GM21723 (cell line): ENCODE measurements around the gene SH3RF3.

Source experiments
- ATAC-seq: cut with Tn5 transposase; IDR thresholded peaks from one replicate; pipeline ENCODE4 v1.9.1; 2021; ENCODE audit warnings: mild to moderate bottlenecking, moderate library complexity; ENCODE audit not compliant: unreplicated experiment

Gene SH3RF3

DNA sequence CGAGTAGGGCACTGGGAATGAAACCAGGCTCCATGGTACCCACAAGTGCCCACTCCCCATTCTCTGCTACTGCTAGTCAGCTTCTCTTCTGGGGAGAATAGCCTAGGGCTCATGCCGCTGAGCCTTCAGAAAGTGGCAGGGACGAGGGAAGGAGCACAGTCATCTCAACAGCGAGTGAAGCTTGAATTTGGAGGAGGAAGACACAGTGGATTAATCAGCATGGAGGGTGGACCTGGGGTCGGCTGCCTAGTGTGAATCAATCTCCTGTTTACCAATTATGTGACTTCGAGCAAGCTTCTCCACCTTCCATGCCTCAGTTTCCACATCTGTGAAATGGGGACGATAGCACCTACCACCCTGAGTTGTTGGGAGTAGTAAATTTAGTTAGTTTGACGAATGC is 327.8 kb downstream of the SH3RF3 start:
- ATAC-seq: no peak

DNA sequence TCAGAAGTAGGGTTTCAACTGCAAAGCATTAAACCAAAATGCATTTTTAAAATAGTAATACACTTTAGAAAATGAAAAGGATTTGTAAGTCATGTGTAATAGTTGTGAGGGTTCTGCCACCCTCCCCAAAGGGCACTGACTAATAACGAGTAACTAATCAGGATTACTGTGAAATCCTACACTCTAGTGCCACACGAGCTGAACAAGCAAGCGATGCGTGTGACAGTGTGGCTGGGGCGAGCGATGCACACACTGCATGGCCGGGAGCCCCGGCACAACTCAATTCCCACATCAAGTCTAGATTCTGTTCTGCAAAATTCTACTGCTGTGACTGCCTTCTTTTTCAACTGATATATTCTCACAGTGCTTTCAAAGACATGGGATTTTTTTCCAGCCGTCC is 328.4 kb downstream of the SH3RF3 start:
- ATAC-seq: no peak

DNA sequence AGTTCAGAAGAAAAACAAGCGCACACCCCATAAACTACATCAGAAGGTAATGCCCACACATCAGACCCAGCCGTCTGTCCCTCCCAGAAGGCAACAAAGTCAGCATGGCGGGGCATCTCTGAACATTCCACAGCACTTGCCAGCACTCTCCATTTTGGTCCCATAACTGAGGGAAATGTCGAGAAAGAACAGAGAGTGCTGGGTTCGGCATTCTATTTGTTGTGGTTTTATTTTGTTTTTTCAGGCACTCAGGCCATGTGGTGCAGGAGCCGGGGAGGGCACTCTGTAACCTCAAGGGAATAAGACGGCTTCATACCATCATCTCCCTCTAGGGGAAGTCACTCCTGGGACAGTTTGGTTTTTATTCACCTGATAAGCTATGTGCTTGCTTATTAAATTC is 328.8 kb downstream of the SH3RF3 start:
- no peak for ATAC-seq

DNA sequence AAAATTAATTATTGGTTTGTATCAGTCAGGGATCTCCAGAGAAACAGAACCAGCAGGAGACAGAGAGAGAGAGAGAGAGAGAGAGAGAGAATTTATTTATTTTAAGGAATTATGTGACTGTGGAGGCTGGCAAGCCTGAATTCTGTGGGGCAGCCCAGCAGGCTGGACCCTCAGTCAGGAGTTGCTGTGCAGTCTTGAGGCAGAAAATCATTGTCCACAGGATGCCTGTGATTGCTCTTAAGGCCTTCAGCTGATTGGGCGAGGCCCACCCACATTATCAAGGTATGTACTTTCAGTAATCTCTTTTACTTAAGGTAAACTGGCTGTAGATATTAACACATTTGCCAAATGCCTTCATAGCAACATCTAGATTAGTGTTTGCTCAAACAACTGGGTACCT is 329.5 kb downstream of the SH3RF3 start:
- ATAC-seq: no peak

DNA sequence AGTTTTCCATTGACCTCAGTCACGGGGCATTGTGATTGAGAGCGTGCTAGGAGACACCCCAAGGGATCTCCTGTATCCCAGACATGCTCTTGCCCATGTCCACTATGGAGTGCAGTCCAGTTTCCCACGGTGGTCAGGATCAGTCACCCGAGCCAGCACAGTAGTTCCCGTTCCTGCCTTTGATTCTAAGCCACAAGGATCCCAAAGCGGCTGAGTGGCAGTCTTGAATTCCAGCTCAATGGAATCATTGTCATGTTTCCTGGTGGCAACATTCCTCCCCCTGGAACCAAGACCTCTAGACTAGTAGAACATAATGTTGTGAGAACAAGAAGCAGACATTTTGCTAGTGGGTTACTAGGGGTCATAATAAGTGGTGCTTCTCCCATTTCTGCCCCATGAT is 330.5 kb downstream of the SH3RF3 start:
- no peak for ATAC-seq

DNA sequence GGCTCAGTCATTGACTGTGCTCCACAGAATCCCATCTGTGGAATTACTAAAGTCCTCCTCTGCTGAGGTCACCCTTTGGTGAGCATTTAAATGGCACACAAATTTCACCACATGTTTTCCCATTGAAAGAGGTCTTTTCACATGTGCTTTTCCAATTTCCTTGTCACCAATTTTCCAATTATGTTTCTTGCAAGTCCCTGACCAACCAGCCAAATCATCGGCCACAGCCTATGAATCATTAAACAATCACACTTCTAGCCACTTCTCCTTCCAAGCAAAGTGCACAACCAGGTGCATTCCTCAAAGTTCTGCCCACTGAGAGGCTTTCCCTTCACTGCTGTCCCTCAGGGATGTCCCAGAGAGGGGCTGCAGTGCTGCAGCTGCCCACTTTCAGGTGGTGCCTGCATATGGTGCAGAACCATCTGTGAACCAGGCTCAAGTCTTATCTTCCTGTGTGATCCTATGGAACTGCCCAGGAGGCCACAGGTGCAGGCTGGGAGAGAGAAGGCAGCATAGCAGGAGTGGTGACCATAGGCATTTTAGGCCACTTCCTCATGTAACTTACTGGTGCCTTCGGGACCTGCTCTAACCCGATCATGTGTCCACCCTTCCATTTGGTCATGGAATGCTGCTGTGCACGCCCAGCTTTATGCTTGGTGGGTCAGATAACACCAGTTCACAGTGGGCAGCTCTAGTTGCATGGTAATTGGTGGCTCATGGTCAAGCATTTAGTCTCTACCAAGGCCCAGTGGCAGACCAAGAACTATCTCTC is 331.7 kb downstream of the SH3RF3 start:
- no peak for ATAC-seq

DNA sequence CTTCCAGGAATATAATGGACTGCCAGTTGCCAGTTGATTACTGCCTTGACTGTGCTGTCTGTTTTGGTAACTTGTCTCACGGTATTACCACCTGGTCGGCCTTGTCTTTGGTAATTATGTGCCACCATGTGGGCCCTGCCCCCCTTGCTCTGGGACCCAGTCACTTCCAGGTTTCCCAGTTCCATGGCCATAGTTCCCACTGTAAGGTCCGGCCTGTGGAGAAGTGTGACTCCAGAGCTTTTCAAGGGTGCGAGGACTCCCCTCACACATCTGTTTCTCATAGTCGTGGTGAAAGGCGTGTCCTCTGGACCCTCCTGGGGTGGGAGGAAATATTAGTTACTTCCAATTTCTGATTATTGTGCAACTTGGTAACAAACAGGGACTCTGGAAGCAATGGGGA is 334.2 kb downstream of the SH3RF3 start:
- ATAC-seq: no peak

DNA sequence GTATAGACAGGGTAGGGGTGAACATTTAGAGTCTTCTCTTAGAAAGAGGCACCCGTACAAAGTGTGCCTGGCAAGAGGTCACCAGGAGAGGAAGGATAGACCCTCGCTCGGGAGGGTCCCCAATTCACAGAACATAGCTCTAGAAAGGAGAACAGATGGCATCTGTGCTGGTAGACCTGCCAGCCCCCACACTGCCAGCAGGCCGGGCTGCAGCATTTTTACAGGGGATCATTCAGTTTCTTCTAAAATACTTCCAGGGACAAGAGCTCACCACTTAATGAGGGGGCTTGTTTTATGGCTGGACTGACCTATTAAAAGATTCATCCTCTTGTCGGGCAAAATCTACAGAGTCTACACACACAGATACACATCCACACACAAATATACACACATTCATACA is 334.9 kb downstream of the SH3RF3 start:
- ATAC-seq: no peak

DNA sequence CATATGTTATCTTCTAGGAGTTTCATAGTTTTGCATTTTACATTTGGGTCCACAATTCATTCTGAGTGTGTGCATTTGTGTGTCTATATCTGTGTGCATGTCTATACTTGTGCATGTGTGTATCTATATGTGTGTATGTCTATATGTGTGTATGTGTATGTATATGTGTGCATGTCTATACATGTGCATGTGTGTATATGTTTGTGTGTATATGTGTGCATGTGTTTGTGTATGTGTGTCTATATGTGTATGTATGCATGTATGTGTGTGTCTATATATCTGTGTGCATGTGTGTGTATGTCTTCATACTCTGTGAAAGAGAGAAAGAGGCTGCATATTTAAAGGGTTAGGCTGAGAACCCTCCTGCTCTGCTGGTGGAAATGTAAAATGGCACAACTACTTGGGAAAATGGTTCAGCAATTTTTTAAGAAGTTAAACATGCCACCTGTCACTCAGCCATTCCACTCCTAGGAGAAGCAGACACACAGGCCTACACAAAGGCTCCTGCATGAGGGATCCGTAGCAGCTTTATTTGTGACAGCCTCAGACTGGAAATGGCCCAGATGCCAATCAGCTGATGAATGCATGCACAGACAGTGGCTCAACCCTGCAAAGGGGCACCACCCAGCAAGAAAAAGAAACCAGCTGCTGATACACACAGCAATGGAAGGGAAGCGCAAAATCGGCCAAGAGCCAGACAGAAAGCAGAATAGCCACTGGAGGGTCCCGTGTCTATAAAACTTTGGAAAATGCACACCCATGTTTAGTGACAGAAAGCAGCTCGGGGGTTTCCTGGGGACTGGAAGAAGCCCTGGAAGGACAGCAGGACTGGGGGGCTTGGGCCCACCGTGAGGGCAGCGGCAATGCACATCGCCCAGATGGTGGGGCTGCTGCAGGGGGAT is 337.9 kb downstream of the SH3RF3 start:
- ATAC-seq: no peak

DNA sequence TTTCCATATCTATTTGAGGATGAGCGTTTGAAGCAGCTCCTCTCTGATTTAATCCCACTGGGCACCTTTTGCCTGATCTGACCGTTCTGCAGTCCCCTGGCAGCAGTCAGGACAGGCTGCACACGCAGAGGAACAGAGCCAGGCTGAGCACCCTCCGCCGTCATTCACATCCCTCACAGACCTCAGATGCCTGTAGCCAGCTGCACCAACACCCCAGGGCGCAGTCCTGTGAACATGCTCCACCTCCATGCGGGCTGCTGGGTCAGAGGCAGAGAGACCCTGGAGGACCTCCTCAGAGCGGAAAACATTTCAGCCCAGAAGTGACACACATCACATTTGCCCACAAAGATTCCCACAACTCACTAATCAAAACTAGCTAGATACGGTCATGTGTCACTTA is 338.7 kb downstream of the SH3RF3 start:
- no peak for ATAC-seq

DNA sequence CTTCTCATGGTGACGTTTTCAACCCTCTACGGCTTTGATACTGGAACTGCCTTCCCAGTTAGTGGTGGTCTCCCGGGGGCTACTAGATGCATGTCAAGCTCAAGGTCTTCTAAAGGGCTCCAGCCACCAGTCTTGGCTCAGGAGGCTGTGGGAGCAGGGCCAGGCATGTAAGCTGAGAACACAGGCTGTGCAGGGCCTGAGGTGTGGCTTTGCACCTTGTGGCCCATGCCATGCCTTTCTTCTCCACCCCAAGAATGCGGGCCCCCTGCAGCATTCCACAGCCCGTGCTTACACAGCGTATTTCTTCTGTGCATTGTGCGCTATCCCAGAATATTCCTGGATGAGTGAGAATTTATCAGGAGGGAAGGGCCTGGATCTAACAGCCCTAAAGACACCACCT is 339.9 kb downstream of the SH3RF3 start:
- ATAC-seq: no peak

DNA sequence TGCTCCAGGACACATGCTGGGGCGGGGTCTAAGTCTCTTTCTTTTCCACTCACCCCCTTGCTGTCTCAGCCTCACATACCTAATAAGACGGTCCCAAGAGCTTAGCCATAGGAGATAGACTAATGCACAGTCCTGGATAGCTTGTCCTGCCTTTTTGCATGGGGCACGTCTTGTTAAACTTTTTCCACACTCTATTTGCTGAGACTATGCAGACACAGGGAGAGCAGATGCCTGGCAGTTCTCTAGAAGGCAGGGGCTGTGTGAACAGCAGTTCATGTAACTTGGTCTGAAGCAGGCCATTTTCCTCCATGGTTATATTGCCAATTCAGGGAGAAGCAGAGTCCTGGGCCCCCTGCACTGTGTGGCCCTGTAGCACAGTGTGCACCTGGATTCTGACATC is 342.7 kb downstream of the SH3RF3 start:
- ATAC-seq: no peak

DNA sequence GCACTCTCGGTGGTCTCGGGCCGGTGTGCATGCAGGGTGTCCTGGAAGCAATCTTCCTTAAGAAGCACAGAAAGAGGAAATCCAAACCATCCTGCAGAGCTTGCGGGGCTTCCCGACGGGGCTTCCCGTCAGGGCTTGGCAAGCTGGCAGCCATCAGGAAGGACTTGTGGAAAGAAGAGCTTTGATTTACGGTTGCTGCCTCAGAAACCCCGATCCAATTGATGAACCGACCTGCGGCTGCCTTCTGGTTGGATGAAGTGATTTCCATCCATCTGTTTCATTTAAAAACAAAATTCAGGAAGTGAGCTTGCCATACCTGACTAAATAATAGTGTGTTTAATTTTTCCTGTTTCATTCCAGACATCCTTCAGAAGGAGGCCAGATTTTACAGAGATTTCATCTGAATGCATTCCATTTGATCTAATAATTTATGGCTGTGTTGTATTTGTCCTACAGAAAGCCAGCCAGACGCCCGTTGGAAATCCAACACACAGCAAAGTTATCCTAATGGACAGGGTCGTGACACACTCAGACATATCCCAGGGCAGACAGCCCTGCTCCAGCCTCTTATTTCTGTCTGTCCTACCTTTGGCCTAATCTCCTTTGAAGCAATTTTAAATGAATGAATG is 343.4 kb downstream of the SH3RF3 start:
- no peak for ATAC-seq

DNA sequence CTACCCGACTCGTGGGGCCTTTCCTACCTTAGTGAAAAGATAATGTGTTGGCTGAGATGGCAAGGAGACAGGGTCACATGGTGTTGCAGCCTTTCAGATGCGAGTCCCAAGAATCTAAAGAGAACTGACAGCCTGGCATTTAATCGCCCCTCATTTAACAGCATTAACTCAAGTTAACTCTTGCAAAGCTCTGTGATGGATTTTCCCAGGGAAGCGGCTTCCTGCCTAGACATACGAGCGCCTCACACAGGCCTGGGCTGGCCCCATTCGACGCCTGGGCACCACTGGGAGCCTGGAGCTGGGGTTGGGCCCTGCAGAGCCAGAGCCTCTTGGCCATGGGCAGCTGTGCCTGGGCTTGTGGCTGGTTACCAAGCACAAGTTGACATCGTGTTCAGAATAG is 344.0 kb downstream of the SH3RF3 start:
- ATAC-seq: no peak

DNA sequence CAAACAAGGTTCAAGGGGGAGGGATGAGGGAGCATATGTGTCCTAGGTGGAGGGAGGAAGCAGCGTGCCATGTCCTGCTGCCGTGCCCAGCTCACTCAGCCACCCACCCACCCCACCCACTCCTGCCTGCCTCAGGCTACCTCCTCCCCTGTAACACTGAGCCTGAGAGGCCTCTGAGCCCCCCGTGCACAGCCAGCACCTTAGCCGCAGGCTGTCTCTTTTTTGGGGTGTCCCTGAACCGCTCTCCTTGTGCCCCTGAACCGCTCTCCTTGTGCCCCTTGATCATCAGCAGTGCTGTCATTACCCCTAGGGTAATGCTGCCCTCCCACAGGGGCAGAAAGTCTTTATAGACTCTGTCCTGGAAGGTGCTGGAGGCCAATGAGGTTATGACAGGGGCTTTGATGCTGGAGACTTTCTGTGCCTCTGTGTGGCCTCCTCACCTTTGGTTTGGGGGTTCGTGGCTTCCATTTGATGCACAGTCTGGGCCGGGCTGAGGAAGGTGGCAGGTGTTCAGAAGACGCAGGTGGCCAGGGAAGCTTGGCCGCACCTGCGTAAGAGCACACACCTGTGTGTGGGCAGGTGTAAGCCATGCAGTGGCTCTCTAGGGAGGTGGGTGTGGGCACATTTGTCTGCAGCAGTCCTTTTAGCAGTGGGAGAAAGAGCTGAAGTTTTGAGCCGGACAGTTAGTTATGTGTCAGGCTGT is 344.8 kb downstream of the SH3RF3 start:
- no peak for ATAC-seq

DNA sequence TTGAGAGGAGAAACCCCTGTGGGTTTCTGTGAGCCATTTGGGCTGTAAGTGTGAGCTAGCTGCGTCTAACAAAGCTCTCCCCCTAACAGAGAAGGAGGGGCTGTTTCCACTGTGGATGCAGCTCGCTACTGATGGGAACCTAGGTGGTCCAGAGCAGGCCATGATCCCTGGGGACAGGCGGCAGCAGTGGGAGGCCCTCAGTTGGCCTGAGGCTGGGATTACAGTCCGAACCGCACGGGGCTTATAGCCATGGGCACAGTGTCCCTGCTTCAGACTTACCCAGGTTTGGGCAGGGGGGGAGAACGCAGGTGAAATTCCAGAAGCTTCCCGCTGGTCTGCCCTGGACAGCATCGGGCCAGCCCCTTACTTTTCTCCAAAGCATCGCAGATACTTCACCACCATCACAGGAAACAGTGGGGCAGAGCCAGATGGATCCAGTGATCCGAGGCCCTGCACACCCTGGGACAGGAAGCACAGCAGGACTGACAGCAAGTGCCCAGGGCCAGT is 345.4 kb downstream of the SH3RF3 start:
- ATAC-seq: no peak

DNA sequence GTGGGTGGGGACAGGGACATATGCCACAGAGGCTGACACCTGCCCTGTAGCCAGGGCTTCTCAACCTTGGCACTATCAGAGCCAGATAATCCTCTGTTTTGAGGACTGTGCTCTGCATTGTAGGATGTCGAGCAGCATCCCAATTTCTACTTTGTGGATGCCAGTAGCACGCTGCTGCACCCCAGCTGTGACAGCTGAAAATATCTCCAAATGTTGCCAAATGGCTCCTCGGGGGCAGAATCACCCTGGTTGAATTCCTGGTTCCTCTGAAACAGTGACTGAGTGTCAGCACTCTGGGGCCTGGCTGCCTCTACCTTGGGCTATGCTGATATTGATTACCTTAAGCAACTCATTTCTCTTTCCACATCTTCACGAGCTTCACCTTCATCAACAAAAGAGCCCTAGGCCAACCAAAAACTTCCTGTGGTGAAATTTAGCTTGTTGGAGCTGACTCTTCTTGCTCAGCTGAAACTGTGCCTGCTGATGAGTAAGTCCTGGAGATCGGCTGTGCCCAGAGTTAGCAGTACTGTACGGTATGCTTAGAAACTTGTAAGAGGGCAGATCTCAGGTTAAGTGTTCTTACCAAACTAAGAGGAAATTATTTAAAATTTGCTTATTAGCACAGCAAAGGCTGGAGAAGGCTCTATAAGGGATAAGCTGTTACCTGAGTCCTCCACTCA is 346.7 kb downstream of the SH3RF3 start:
- peak; percentile 65 for ATAC-seq

DNA sequence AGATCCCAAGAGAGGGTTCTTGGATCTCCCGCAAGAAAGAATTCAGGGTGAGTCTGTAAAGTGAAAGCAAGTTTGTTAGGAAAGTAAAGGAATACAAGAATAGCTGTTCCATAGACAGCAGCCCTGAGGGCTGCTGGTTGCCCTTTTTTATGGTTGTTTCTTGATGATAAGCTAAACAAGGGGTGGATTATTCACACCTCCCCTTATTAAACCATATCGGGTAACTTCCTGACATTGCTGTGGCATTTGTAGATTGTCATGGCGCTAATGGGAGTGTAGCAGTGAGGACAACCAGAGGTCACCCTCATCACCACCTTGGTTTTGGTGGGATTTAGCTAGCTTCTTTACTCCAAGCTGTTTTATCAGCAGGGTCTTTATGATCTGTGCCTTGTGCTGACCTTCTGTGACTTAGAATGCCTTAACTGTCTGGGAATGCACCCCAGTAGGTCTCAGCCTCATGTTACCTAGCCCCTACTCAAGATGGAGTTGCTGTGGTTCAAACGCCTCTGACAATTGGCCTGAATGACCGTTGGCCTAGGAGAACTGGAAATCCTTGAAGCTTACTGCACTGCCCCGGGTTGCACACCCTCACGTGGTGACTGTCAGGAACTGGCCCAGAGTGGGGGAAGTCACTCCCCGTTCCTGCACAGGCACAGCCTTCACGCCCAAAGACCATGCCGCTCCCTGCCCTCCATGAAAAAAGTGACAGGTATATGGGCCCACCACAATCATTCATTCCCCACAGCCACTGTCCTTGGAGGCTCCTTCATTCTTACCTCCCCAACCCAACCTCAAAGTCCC is 347.8 kb downstream of the SH3RF3 start:
- no peak for ATAC-seq

DNA sequence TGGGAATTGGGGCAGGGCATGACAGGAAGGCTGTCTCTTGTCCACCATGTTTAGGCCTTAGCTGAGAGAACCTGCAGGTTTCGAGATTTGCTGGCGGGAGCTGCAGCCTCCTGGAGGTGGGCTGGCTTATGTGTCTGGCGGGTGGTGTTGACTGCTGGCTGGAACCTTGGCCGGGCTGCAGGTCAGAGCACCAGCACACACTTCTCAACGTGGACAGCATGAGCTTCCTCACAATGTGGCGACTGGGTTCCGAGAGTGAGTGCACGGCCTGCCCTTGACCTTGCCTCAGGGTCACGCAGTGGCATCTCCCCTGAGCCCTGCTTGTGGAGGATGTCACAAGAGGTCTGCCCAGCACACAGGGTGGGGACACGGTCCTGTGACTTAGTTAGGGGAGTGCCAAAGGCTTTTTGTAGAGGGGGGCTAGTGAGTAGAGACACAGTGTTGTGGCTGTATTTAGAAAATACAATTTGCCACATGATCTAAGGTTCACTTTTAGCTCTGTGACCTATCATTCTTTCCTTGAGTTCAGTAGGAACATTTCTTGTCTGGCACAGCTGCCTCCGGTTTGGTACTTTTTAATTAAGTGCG is 350.0 kb downstream of the SH3RF3 start:
- no peak for ATAC-seq
